HEK293T (cell line): Measurements from ENCODE around the gene ZNF19.
A peak's percentile ranks its signal among the peaks of the same experiment; 100 is the strongest.

Experiments
- CTCF ChIA-PET: fragments of 350-600 bp; formaldehyde crosslinking; extraction: SDS; loops from one replicate; lab custom pipeline; 2021; ENCODE audit warnings: antibody characterized with exemption, inconsistent platforms; lab: Yijun Ruan, JAX
- POLR2A ChIA-PET: fragments of 350-600 bp; formaldehyde crosslinking; extraction: SDS; loops from one replicate; lab custom pipeline; 2020; ENCODE audit warnings: antibody characterized with exemption, inconsistent platforms; lab: Yijun Ruan, JAX
- DNase-seq: peaks from one replicate; pipeline ENCODE4 v3.0.0; 2012; ENCODE audit warnings: mixed read lengths; ENCODE audit errors: extremely low spot score
- ARNT ChIP-seq: fragments of 450-650 bp; IDR thresholded peaks from 2 replicates; pipeline ENCODE4 v1.6.1; 2017; ENCODE audit warnings: mild to moderate bottlenecking
- BHLHE40 ChIP-seq: fragments of 450-650 bp; IDR thresholded peaks from 2 replicates; pipeline ENCODE4 v1.6.1; 2016; ENCODE audit warnings: mild to moderate bottlenecking, moderate library complexity, borderline replicate concordance
- CTBP1 ChIP-seq: fragments of 450-650 bp; IDR thresholded peaks from 2 replicates; pipeline ENCODE4 v1.6.1; 2016; ENCODE audit warnings: borderline replicate concordance
- ELF4 ChIP-seq: fragments of 450-650 bp; IDR thresholded peaks from 2 replicates; pipeline ENCODE4 v1.6.1; 2017; ENCODE audit warnings: antibody characterized with exemption
- FOXA1 ChIP-seq: fragments of 450-650 bp; IDR thresholded peaks from 2 replicates; pipeline ENCODE4 v1.6.1; 2016; ENCODE audit warnings: mild to moderate bottlenecking
- FOXK2 ChIP-seq: fragments of 450-650 bp; IDR thresholded peaks from 2 replicates; pipeline ENCODE4 v1.6.1; 2016; ENCODE audit warnings: mild to moderate bottlenecking
- FOXM1 ChIP-seq: fragments of 450-650 bp; IDR thresholded peaks from 2 replicates; pipeline ENCODE4 v1.6.1; 2017; ENCODE audit warnings: mild to moderate bottlenecking, borderline replicate concordance
- HDGF ChIP-seq: fragments of 450-650 bp; IDR thresholded peaks from 2 replicates; pipeline ENCODE4 v1.6.1; 2017; ENCODE audit warnings: antibody characterized with exemption, borderline replicate concordance
- L3MBTL2 ChIP-seq: fragments of 450-650 bp; conservative IDR thresholded peaks from 2 replicates; pipeline ENCODE4 v1.6.1; 2016; ENCODE audit warnings: mild to moderate bottlenecking
- LEF1 ChIP-seq: fragments of 450-650 bp; IDR thresholded peaks from 2 replicates; pipeline ENCODE4 v1.6.1; 2017; ENCODE audit warnings: mild to moderate bottlenecking, borderline replicate concordance
- NFRKB ChIP-seq: fragments of 450-650 bp; IDR thresholded peaks from 2 replicates; pipeline ENCODE4 v1.6.1; 2016; ENCODE audit warnings: mild to moderate bottlenecking, moderate library complexity
- PKNOX1 ChIP-seq: fragments of 450-650 bp; IDR thresholded peaks from 2 replicates; pipeline ENCODE4 v1.6.1; 2016
- SP1 ChIP-seq: fragments of 450-650 bp; IDR thresholded peaks from 2 replicates; pipeline ENCODE4 v1.6.1; 2017
- SUZ12 ChIP-seq: fragments of 450-650 bp; IDR thresholded peaks from 2 replicates; pipeline ENCODE4 v1.6.1; 2016; ENCODE audit warnings: mild to moderate bottlenecking
- TARDBP ChIP-seq: fragments of 450-650 bp; IDR thresholded peaks from 2 replicates; pipeline ENCODE4 v1.6.1; 2016
- ZNF384 ChIP-seq: fragments of 450-650 bp; IDR thresholded peaks from 2 replicates; pipeline ENCODE4 v1.6.1; 2016

ZNF19 gene

GRCh38 chr16:71528257-71528656 lies 39.1 kb upstream of the ZNF19 start:
- POLR2A ChIA-PET: no interaction called here

GRCh38 chr16:71526111-71526631 lies 37.0 kb upstream of the ZNF19 start, which contains the start of gene CHST4:
Gene CHST4, plus strand, starts transcription at chr16:71526426. Its CDS starts 10,252 bp downstream, at chr16:71536678.
- TF ChIP-seq HDGF: no peak
- TF ChIP-seq ARNT: no peak
- ChIA-PET POLR2A (interaction anchor here (1.0 to 1.8 kb wide), 6 partner anchors 8 to 102 kb away, joined by 3 to 14 read pairs (median 4); no protein-coding TSS in a partner anchor), CTCF (interaction anchor here (0.7 to 1.3 kb wide), 4 partner anchors 9 to 47 kb away, joined by 3 to 5 read pairs (median 4); no protein-coding TSS in a partner anchor)
- DNase-seq: peak; percentile 48

More at GRCh38 chr16:71528257-71528656, 39.1 kb upstream of the ZNF19 start:
- no peak for DNase-seq
- CTCF ChIA-PET: no interaction called here
- TF ChIP-seq NFRKB (no peak), L3MBTL2 (no peak), SUZ12 (no peak), LEF1 (no peak), PKNOX1 (no peak), ARNT (no peak), SP1 (no peak), HDGF (no peak), TARDBP (no peak), ZNF384 (no peak), FOXK2 (no peak), ELF4 (no peak), BHLHE40 (no peak), FOXM1 (no peak), FOXA1 (no peak), CTBP1 (no peak)

GRCh38 chr16:71524566-71525553 lies 35.7 kb upstream of the ZNF19 start:
- TF ChIP-seq HDGF (no peak), LEF1 (no peak), CTBP1 (no peak), L3MBTL2 (no peak), BHLHE40 (no peak), SUZ12 (no peak), FOXM1 (no peak), TARDBP (no peak), PKNOX1 (no peak), ZNF384 (no peak)
- ChIA-PET CTCF (no interaction called here), POLR2A (interaction anchor here (0.7 kb wide), 1 partner anchor 1304 kb away, joined by 3 read pairs; no protein-coding TSS in a partner anchor)
- no peak for DNase-seq

GRCh38 chr16:71520550-71520949 lies 31.4 kb upstream of the ZNF19 start:
- ChIA-PET POLR2A (no interaction called here), CTCF (no interaction called here)
- no peak for DNase-seq
- TF ChIP-seq ZNF384 (no peak), ELF4 (no peak), FOXK2 (no peak), FOXM1 (no peak), NFRKB (no peak), CTBP1 (no peak), L3MBTL2 (no peak), BHLHE40 (no peak), SUZ12 (no peak), LEF1 (no peak), TARDBP (no peak), ARNT (no peak), SP1 (no peak), PKNOX1 (no peak), HDGF (no peak), FOXA1 (no peak)

GRCh38 chr16:71515026-71515425 lies 25.9 kb upstream of the ZNF19 start:
- CTCF ChIA-PET: no interaction called here
- TF ChIP-seq BHLHE40 (no peak), SUZ12 (no peak), FOXA1 (no peak), NFRKB (no peak), PKNOX1 (no peak), TARDBP (no peak), ZNF384 (no peak), FOXM1 (no peak), LEF1 (no peak), CTBP1 (no peak), SP1 (no peak)
- no peak for DNase-seq
- POLR2A ChIA-PET: no interaction called here
